ENCODE results near the gene NUDT4. TPM values are rescaled to one million over a fixed set of nuclear protein-coding genes. Genes with fewer than 3 reads are reported as not detected.

The NUDT4 gene
- total RNA-seq (2022; extraction: Qiagen RNA extraction), result 25.9 to 32.1 TPM (median 29.4 TPM) in 5 replicates

GRCh38 chr12:93377252-93378195, at the start of gene NUDT4:
TSS of gene NUDT4 (plus strand) at chr12:93377925. CDS start at chr12:93378323, 398 bp downstream.

GRCh38 chr12:93441617-93442410, 64.1 kb downstream of the NUDT4 start, which contains the start of gene UBE2N:
TSS of gene UBE2N (minus strand) at chr12:93441947. CDS start at chr12:93441884, 63 bp downstream.

Other genes starting within 250 kb of the NUDT4 start
- 153 to 182 TPM (median 158 TPM) in 5 replicates for gene UBE2N, start 64.0 kb downstream of the NUDT4 start, total RNA-seq (2022; extraction: Qiagen RNA extraction)
- gene MRPL42, start 89.6 kb downstream of the NUDT4 start, total RNA-seq (2022; extraction: Qiagen RNA extraction), result 43.1 to 65.2 TPM (median 46.3 TPM) in 5 replicates
- gene SOCS2, start 194.8 kb downstream of the NUDT4 start, total RNA-seq (2022; extraction: Qiagen RNA extraction), result 14.6 to 19.8 TPM (median 19.0 TPM) in 5 replicates

All from A549 treated with Hydrocortisone at 1 μM for 4 hours (cell line).